ENCODE results near the gene XXYLT1. TPM values are rescaled to one million over a fixed set of nuclear protein-coding genes. Genes with fewer than 3 reads are reported as not detected.

Gene XXYLT1
- total and polyA plus RNA-seq, 2 of the 4 experiments (the other 2 are of a cell fraction), result 14.7 to 18.1 TPM

GRCh38 chr3:195102609-195103467 lies 168.1 kb downstream of the XXYLT1 start:
- Histone ChIP-seq H3K4me1 (ENCODE audit: control insufficient read depth, insufficient read depth, low read length) (peaks cover 18% of the 10 kb centered on the region), H3K27ac (ENCODE audit: insufficient read depth, low read length) (peak overlapping the region; percentile 96), H3K36me3 (ENCODE audit: control insufficient read depth, insufficient read depth, low read length) (no peaks in the 10 kb centered on the region), H4K5ac (ENCODE audit: low read depth, low read length) (peak overlapping the region; percentile 99), H3K4me2 (ENCODE audit: low read depth, low read length) (peak overlapping the region; percentile 25; the same call in 1 of the 2 replicates), H4K8ac (ENCODE audit: low read depth in 2 of 2, low read length in 2 of 2) (peak overlapping the region; percentile 65 to 99), H2BK20ac (ENCODE audit: low read depth, low read length) (peak overlapping the region; percentile 98), H3K9me3 (ENCODE audit: control insufficient read depth, insufficient read depth, low read length) (no peaks in the 10 kb centered on the region), H4K20me1 (ENCODE audit: insufficient read depth, low read length) (no peaks in the 10 kb centered on the region), H2BK5ac (ENCODE audit: low read depth, low read length, poor library complexity, severe bottlenecking) (peak overlapping the region; percentile 96), H2BK15ac (ENCODE audit: low read depth, low read length) (peak overlapping the region; percentile 98), H3K14ac (replicated peaks; ENCODE audit: low read depth, low read length) (peak overlapping the region; percentile 90), H2BK120ac (ENCODE audit: low read depth, low read length) (peak overlapping the region; percentile 98), H3K23ac (ENCODE audit: low read depth, low read length) (peak overlapping the region; percentile 84; the same call in 1 of the 2 replicates), H3K79me1 (ENCODE audit: low read depth in 1 of 2, low read length in 2 of 2) (peaks cover 12 to 35% of the 10 kb centered on the region in 2 experiments; a peak in 3 of 4 replicates), H2AFZ (replicated peaks; ENCODE audit: low read length, poor library complexity) (peak overlapping the region; percentile 80), H3K9me1 (ENCODE audit: insufficient read depth, low read length) (peaks cover 20% of the 10 kb centered on the region), H3K18ac (ENCODE audit: low read depth, low read length) (peak overlapping the region; percentile 99), H3K9ac (ENCODE audit: low read depth, low read length) (no peak overlapping the region; the same call in 1 of the 2 replicates), H2AK9ac (replicated peaks; ENCODE audit: low read depth, low read length, poor library complexity) (peak overlapping the region; percentile 12), H4K91ac (ENCODE audit: insufficient read depth, low read depth, low read length) (peak overlapping the region; percentile 97), H3K4ac (ENCODE audit: low read depth, low read length) (peak overlapping the region; percentile 97), H3K27me3 (ENCODE audit: control insufficient read depth, insufficient read depth, low read length) (no peaks in the 10 kb centered on the region), H3K4me3 (ENCODE audit: insufficient read depth, low read depth, low read length) (no peak overlapping the region), H2AK5ac (ENCODE audit: low read depth, low read length) (peak overlapping the region; percentile 98), H3K56ac (ENCODE audit: extremely low read depth, insufficient read depth, low read length) (peak overlapping the region; percentile 71)
- BruUV-seq (replicated peaks), result no TSS peak
- WGBS, 2 experiments (ENCODE audit: extremely low coverage in 2 of 2, insufficient read length in 1 of 2), result 60% methylated on average over 2 of the region's 32 CpGs; no CpG with 5 or more reads in 1 of the 2 experiments
- peak; percentile 64 for ATAC-seq (ENCODE audit: low read depth)
- in situ Hi-C loops (cut with MboI; ENCODE audit: low sequenced_read_pairs), result no loop called here
- intact Hi-C loops (cut with micrococcal nuclease), result loop anchor here (1.0 kb wide), 1 partner anchor 156 kb away; no protein-coding TSS in a partner anchor
- CTCF ChIA-PET, result interaction anchor here (1.1 kb wide), 1 partner anchor 420 kb away, joined by 4 read pairs; no protein-coding TSS in a partner anchor
- DNase-seq, result peak; percentile 98
- POLR2A ChIA-PET (ENCODE audit: unreplicated experiment), result no interaction called here
- TF ChIP-seq FOS (IDR thresholded peaks at IDR 0.05; ENCODE audit: low read depth, low read length) (peak; percentile 53; the same call in 1 of the 2 replicates), NFE2L2 (IDR thresholded peaks at IDR 0.05; ENCODE audit: low read depth, low read length) (peak; percentile 97), ELK1 (IDR thresholded peaks at IDR 0.05; ENCODE audit: borderline replicate concordance, low read depth, low read length) (no peak), MAFK (IDR thresholded peaks at IDR 0.05; ENCODE audit: low read depth, low read length) (peak; percentile 83), USF2 (IDR thresholded peaks at IDR 0.05; ENCODE audit: low read depth, low read length) (no peak), BHLHE40 (IDR thresholded peaks at IDR 0.05; ENCODE audit: low read depth, low read length) (peak; percentile 90)
- dilution Hi-C loops (cut with HindIII; ENCODE audit: low sequenced_read_pairs, unreplicated experiment), result no loop called here

Measured in IMR-90 (cell line).